HepG2 (cell line): Measurements from ENCODE around the gene SMAD3. TPM values are rescaled to one million over a fixed set of nuclear protein-coding genes. Genes with fewer than 3 reads are reported as not detected.

Experiments
- ADNP ChIP-seq: sonication (generic); formaldehyde crosslinking; IDR thresholded peaks from 2 replicates; pipeline ENCODE4 v1.4.0; 2020; ENCODE audit warnings: missing genetic modification reagents
- ASH2L ChIP-seq: fragments of 300-600, 200-600 bp; sonication (generic); IDR thresholded peaks from 2 replicates; pipeline ENCODE4 v1.7.0; 2017; ENCODE audit warnings: low read depth, mild to moderate bottlenecking, moderate library complexity, mixed read lengths, low read length; ENCODE audit not compliant: insufficient read length
- ATF1 ChIP-seq: IDR thresholded peaks from 2 replicates; pipeline ENCODE4 v1.6.1; 2016; ENCODE audit warnings: mild to moderate bottlenecking, control low read depth
- EED ChIP-seq: sonication (generic); formaldehyde crosslinking; IDR thresholded peaks from 2 replicates; pipeline ENCODE4 v1.5.0; 2020; ENCODE audit warnings: mild to moderate bottlenecking, missing genetic modification reagents
- NBN ChIP-seq: fragments of 450-650 bp; conservative IDR thresholded peaks from 2 replicates; pipeline ENCODE4 v1.6.1; 2017
- PHF21A ChIP-seq: sonication (generic); formaldehyde crosslinking; IDR thresholded peaks from 2 replicates; pipeline ENCODE4 v1.5.0; 2020; ENCODE audit warnings: mild to moderate bottlenecking, missing genetic modification reagents
- SALL1 ChIP-seq: sonication (generic); formaldehyde crosslinking; IDR thresholded peaks from 2 replicates; pipeline ENCODE4 v1.8.0; 2022; ENCODE audit warnings: mild to moderate bottlenecking, missing genetic modification reagents
- SMAD3 ChIP-seq: sonication (generic); formaldehyde crosslinking; IDR thresholded peaks from 2 replicates; pipeline ENCODE4 v1.4.0; 2020; ENCODE audit warnings: missing genetic modification reagents
- TARDBP ChIP-seq: sonication (generic); formaldehyde crosslinking; IDR thresholded peaks from 2 replicates; pipeline ENCODE4 v1.8.0; 2022; ENCODE audit warnings: mild to moderate bottlenecking, missing genetic modification reagents
- ZNF263 ChIP-seq: sonication (generic); formaldehyde crosslinking; IDR thresholded peaks from 2 replicates; pipeline ENCODE4 v1.4.0; 2020; ENCODE audit warnings: missing genetic modification reagents
- ZNF350 ChIP-seq: sonication (generic); formaldehyde crosslinking; IDR thresholded peaks from 2 replicates; pipeline ENCODE4 v1.4.0; 2020; ENCODE audit warnings: mild to moderate bottlenecking, low read depth, missing genetic modification reagents, borderline replicate concordance
- ZNF550 ChIP-seq: sonication (generic); formaldehyde crosslinking; IDR thresholded peaks from 2 replicates; pipeline ENCODE4 v1.4.0; 2020; ENCODE audit warnings: mild to moderate bottlenecking, missing genetic modification reagents, borderline replicate concordance
- ZNF605 ChIP-seq: sonication (generic); formaldehyde crosslinking; IDR thresholded peaks from 2 replicates; pipeline ENCODE4 v1.8.0; 2022; ENCODE audit warnings: mild to moderate bottlenecking, missing genetic modification reagents
- polyA plus RNA-seq, 8 experiments: library from polyadenylated mRNA; depleted of rRNA in 3 of 8; stranded (reverse) in 7 of 8; unstranded in 1 of 8; fragments of >200 nt; fragmentation: Illumina TruSeq in 4 of 8; extraction: Trizol in 4 of 8; gene quantifications; 2 replicates each; pipeline versions ENCODE4 v1.2.1 to v1.2.3, GENCODE V29; 2011 to 2016; ENCODE audit warnings: low read depth in 4 of 8, missing spikeins in 1 of 8, mixed read lengths in 1 of 8; ENCODE audit not compliant: insufficient read depth in 1 of 8
- total RNA-seq, 5 experiments: library from RNA; depleted of rRNA; stranded (reverse); fragments of >200 nt; fragmentation: Illumina TruSeq; extraction: Trizol; gene quantifications; 2 replicates each; pipeline ENCODE4 v1.2.3, GENCODE V29; 2016; ENCODE audit warnings: low read depth in 1 of 5
- TF ChIP-seq, protein P1 (sequence below): sonication (generic); formaldehyde crosslinking; IDR thresholded peaks from 2 replicates; pipeline ENCODE4 v1.5.0; 2020; ENCODE audit warnings: mild to moderate bottlenecking, missing genetic modification reagents, borderline replicate concordance
- TF ChIP-seq, protein P2 (sequence below): sonication (generic); formaldehyde crosslinking; IDR thresholded peaks from 2 replicates; pipeline ENCODE4 v1.9.0; 2022; ENCODE audit warnings: low read depth, missing genetic modification reagents
- TF ChIP-seq, protein P3 (sequence below): sonication (generic); formaldehyde crosslinking; IDR thresholded peaks from 2 replicates; pipeline ENCODE4 v1.4.0; 2020; ENCODE audit warnings: missing genetic modification reagents, borderline replicate concordance
- TF ChIP-seq, protein P4 (sequence below): sonication (generic); formaldehyde crosslinking; IDR thresholded peaks from 2 replicates; pipeline ENCODE4 v1.5.1; 2020; ENCODE audit warnings: missing genetic modification reagents, mild to moderate bottlenecking, borderline replicate concordance
- TF ChIP-seq, protein P5 (sequence below): IDR thresholded peaks from 2 replicates; pipeline ENCODE4 v1.6.1; 2016; ENCODE audit warnings: mild to moderate bottlenecking

Gene SMAD3
- total and polyA plus RNA-seq, 2 of the 13 experiments (the other 11 are each of a cell fraction or from before 2014, with no cell fraction given), result 8.6 to 56.3 TPM

DNA sequence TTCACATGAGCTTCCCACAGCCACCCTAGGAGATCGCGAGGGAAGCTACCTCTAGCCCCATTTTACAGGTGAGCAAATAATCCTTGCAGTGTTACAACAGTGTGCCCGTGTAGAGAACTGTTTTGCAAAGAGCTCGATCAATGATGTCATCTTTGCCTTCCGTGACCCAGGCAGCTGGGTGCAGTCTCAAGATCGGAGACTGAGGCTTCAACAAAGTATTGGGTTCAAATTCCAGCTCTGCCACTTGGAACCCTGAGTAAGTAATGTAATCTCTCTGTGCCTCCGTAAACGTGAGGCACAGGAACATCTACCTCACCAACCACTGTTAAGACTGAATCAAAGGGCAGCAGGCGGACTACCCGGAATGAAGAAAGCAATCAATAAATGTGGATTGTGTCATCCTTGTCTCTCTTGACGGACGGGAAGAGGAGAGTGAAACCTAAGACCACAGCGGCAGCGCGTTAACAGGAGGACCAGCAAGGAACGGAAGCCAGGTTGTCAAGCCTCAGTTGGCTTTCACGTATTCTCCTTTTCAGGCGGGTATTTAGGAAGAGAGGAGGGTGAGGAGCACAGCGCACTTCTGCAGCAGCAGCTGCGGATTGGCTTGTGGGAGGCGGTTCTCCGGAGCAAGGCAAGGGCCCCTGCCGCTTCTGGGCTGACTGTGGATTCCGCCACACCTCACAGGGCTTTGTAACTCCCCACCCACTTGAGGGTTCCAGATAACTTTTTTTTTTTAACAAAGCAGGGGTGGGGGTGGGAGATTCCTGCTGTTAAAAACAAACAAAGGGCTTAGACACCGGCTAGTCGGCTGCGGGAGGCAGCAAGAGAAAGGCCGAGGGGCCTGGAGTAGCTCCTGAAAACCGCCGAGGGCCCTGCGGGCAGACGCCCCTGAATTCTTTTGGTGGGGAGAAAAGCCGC is 1.5 kb upstream of the SMAD3 start (continued):
- TF ChIP-seq, protein P1, sequence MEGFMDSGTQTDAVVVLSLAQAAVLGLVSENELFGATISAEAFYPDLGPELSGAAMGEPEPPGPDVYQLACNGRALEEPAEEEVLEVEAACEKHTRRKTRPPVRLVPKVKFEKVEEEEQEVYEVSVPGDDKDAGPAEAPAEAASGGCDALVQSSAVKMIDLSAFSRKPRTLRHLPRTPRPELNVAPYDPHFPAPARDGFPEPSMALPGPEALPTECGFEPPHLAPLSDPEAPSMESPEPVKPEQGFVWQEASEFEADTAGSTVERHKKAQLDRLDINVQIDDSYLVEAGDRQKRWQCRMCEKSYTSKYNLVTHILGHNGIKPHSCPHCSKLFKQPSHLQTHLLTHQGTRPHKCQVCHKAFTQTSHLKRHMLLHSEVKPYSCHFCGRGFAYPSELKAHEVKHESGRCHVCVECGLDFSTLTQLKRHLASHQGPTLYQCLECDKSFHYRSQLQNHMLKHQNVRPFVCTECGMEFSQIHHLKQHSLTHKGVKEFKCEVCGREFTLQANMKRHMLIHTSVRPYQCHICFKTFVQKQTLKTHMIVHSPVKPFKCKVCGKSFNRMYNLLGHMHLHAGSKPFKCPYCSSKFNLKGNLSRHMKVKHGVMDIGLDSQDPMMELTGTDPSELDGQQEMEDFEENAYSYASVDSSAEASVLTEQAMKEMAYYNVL (CRISPR knock-in tag), result peak; percentile 44; the same call in 1 of the 2 replicates
- TF ChIP-seq, protein P2, sequence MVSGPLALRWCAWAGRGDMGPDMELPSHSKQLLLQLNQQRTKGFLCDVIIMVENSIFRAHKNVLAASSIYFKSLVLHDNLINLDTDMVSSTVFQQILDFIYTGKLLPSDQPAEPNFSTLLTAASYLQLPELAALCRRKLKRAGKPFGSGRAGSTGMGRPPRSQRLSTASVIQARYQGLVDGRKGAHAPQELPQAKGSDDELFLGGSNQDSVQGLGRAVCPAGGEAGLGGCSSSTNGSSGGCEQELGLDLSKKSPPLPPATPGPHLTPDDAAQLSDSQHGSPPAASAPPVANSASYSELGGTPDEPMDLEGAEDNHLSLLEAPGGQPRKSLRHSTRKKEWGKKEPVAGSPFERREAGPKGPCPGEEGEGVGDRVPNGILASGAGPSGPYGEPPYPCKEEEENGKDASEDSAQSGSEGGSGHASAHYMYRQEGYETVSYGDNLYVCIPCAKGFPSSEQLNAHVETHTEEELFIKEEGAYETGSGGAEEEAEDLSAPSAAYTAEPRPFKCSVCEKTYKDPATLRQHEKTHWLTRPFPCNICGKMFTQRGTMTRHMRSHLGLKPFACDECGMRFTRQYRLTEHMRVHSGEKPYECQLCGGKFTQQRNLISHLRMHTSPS (CRISPR knock-in tag), result peak; percentile 67
- TF ChIP-seq ASH2L (peak; percentile 62), ZNF350 (CRISPR knock-in tag) (peak; percentile 87; the same call in 1 of the 2 replicates), ZNF263 (CRISPR knock-in tag) (peak; percentile 99), PHF21A (CRISPR knock-in tag) (peak; percentile 84), EED (CRISPR knock-in tag) (no peak), ATF1 (CRISPR knock-in tag) (peak; percentile 47), SALL1 (peak; percentile 92), SMAD3 (CRISPR knock-in tag) (no peak; the same call in 1 of the 2 replicates), ZNF550 (CRISPR knock-in tag) (no peak), ADNP (CRISPR knock-in tag) (peak; percentile 70; the same call in 1 of the 2 replicates), ZNF605 (CRISPR knock-in tag) (peak; percentile 80), NBN (no peak), TARDBP (peak; percentile 72)
- TF ChIP-seq, protein P3, sequence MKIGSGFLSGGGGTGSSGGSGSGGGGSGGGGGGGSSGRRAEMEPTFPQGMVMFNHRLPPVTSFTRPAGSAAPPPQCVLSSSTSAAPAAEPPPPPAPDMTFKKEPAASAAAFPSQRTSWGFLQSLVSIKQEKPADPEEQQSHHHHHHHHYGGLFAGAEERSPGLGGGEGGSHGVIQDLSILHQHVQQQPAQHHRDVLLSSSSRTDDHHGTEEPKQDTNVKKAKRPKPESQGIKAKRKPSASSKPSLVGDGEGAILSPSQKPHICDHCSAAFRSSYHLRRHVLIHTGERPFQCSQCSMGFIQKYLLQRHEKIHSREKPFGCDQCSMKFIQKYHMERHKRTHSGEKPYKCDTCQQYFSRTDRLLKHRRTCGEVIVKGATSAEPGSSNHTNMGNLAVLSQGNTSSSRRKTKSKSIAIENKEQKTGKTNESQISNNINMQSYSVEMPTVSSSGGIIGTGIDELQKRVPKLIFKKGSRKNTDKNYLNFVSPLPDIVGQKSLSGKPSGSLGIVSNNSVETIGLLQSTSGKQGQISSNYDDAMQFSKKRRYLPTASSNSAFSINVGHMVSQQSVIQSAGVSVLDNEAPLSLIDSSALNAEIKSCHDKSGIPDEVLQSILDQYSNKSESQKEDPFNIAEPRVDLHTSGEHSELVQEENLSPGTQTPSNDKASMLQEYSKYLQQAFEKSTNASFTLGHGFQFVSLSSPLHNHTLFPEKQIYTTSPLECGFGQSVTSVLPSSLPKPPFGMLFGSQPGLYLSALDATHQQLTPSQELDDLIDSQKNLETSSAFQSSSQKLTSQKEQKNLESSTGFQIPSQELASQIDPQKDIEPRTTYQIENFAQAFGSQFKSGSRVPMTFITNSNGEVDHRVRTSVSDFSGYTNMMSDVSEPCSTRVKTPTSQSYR (CRISPR knock-in tag), result peak; percentile 0; the same call in 1 of the 2 replicates
- TF ChIP-seq, protein P4, sequence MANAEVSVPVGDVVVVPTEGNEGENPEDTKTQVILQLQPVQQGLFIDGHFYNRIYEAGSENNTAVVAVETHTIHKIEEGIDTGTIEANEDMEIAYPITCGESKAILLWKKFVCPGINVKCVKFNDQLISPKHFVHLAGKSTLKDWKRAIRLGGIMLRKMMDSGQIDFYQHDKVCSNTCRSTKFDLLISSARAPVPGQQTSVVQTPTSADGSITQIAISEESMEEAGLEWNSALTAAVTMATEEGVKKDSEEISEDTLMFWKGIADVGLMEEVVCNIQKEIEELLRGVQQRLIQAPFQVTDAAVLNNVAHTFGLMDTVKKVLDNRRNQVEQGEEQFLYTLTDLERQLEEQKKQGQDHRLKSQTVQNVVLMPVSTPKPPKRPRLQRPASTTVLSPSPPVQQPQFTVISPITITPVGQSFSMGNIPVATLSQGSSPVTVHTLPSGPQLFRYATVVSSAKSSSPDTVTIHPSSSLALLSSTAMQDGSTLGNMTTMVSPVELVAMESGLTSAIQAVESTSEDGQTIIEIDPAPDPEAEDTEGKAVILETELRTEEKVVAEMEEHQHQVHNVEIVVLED (CRISPR knock-in tag), result peak; percentile 59; the same call in 1 of the 2 replicates
- TF ChIP-seq, protein P5, sequence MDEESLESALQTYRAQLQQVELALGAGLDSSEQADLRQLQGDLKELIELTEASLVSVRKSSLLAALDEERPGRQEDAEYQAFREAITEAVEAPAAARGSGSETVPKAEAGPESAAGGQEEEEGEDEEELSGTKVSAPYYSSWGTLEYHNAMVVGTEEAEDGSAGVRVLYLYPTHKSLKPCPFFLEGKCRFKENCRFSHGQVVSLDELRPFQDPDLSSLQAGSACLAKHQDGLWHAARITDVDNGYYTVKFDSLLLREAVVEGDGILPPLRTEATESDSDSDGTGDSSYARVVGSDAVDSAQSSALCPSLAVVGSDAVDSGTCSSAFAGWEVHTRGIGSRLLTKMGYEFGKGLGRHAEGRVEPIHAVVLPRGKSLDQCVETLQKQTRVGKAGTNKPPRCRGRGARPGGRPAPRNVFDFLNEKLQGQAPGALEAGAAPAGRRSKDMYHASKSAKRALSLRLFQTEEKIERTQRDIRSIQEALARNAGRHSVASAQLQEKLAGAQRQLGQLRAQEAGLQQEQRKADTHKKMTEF (CRISPR knock-in tag), result peak; percentile 38; the same call in 1 of the 2 replicates
